Endothelial cell (in vitro differentiated cells): ENCODE results near the gene GPR6. TPM values are rescaled to one million over a fixed set of nuclear protein-coding genes. Genes with fewer than 3 reads are reported as not detected.

Source experiments
- DNase-seq: peaks from one replicate; pipeline ENCODE4 v3.0.0; 2021; ENCODE audit warnings: low spot score
- H3K27ac Mint-ChIP-seq: one replicate; pipeline ENCODE4 v1.8.0; 2021; ENCODE audit warnings: mixed read lengths, inconsistent platforms; ENCODE audit not compliant: unreplicated experiment
- H3K27me3 Mint-ChIP-seq: one replicate; pipeline ENCODE4 v1.8.0; 2021; ENCODE audit warnings: mild to moderate bottlenecking, moderate library complexity, mixed read lengths, inconsistent platforms; ENCODE audit not compliant: unreplicated experiment
- H3K36me3 Mint-ChIP-seq: one replicate; pipeline ENCODE4 v1.8.0; 2021; ENCODE audit warnings: mild to moderate bottlenecking, low read depth, mixed read lengths, inconsistent platforms; ENCODE audit not compliant: unreplicated experiment
- H3K4me1 Mint-ChIP-seq: one replicate; pipeline ENCODE4 v1.8.0; 2021; ENCODE audit warnings: mild to moderate bottlenecking, mixed read lengths, inconsistent platforms; ENCODE audit not compliant: unreplicated experiment
- H3K4me3 Mint-ChIP-seq: one replicate; pipeline ENCODE4 v1.8.0; 2021; ENCODE audit warnings: mild to moderate bottlenecking, mixed read lengths, inconsistent platforms; ENCODE audit not compliant: unreplicated experiment
- H3K9me3 Mint-ChIP-seq: one replicate; pipeline ENCODE4 v1.8.0; 2021; ENCODE audit warnings: mixed read lengths, inconsistent platforms; ENCODE audit not compliant: unreplicated experiment
- CTCF ChIP-seq: fragments of 200-600 bp; sonication (generic); IDR thresholded peaks from one replicate; pipeline ENCODE4 v1.5.0; 2021; ENCODE audit warnings: antibody characterized with exemption; ENCODE audit not compliant: unreplicated experiment
- total RNA-seq: library from RNA; stranded (reverse); fragmentation: NEBNext Ultra II Directional; extraction: Animal tissue kit (Norgen Biotek cat#: 25700); gene quantifications from one replicate; pipeline ENCODE4 v1.2.1, GENCODE V29; 2021; ENCODE audit not compliant: unreplicated experiment

Gene GPR6
- total RNA-seq, 1 donor from 2014 or later: not detected

GRCh38 chr6:109977791-109978173, 329 bp upstream of the GPR6 start:
- no peaks in the 10 kb centered on the region for H3K9me3 Mint-ChIP-seq
- peaks cover 13% of the 10 kb centered on the region for H3K27me3 Mint-ChIP-seq
- TF ChIP-seq CTCF: no peak
- no peak for DNase-seq
- H3K27ac Mint-ChIP-seq: no peak overlapping the region
- no peaks in the 10 kb centered on the region for H3K36me3 Mint-ChIP-seq
- H3K4me1 Mint-ChIP-seq: peaks cover 9% of the 10 kb centered on the region
- no peak overlapping the region for H3K4me3 Mint-ChIP-seq

- Mint-ChIP-seq H3K27me3 (peaks cover 13% of the 10 kb centered on the region), H3K27ac (no peak overlapping the region), H3K4me1 (peaks cover 9% of the 10 kb centered on the region), H3K9me3 (no peaks in the 10 kb centered on the region), H3K36me3 (no peaks in the 10 kb centered on the region), H3K4me3 (no peak overlapping the region)
- no peak for TF ChIP-seq CTCF
- peak; percentile 11 for DNase-seq
These were observed 1.2 kb downstream of the GPR6 start for GRCh38 chr6:109979033-109979921.

GRCh38 chr6:109984410-109984809, 6.3 kb downstream of the GPR6 start:
- no peak overlapping the region for H3K27ac Mint-ChIP-seq
- no peak for TF ChIP-seq CTCF

GRCh38 chr6:109987196-109987595, 9.1 kb downstream of the GPR6 start:
- Mint-ChIP-seq H3K9me3 (no peaks in the 10 kb centered on the region), H3K4me1 (no peaks in the 10 kb centered on the region), H3K27ac (no peak overlapping the region), H3K36me3 (no peaks in the 10 kb centered on the region), H3K27me3 (no peaks in the 10 kb centered on the region), H3K4me3 (no peak overlapping the region)
- TF ChIP-seq CTCF: no peak
- DNase-seq: no peak

More at GRCh38 chr6:109984410-109984809, 6.3 kb downstream of the GPR6 start:
- H3K4me1 Mint-ChIP-seq: peaks cover 5% of the 10 kb centered on the region
- H3K27me3 Mint-ChIP-seq: peaks cover 7% of the 10 kb centered on the region
- DNase-seq: no peak
- H3K9me3 Mint-ChIP-seq: no peaks in the 10 kb centered on the region
- H3K36me3 Mint-ChIP-seq: no peaks in the 10 kb centered on the region
- H3K4me3 Mint-ChIP-seq: no peak overlapping the region
